Endothelial cell of umbilical vein (primary cell): ENCODE data around the gene VAV3.

ENCODE experiments used
- EZH2 ChIP-seq: IDR thresholded peaks from 2 replicates; pipeline ENCODE4 v1.6.1; 2012; ENCODE audit warnings: borderline replicate concordance, low read depth, mild to moderate bottlenecking, moderate library complexity, low read length, inconsistent platforms; ENCODE audit not compliant: severe bottlenecking
- POLR2A ChIP-seq: IDR thresholded peaks from 2 replicates; pipeline ENCODE4 v1.6.1; 2012; ENCODE audit warnings: low read depth, mild to moderate bottlenecking, control low read depth, low read length
- TF ChIP-seq, protein P1 (sequence below), 2 donors: IDR thresholded peaks; 1 replicate in 1 of 2; 2 replicates in 1 of 2; pipeline ENCODE4 v1.5.1; 2011; ENCODE audit warnings: low read length in 2 of 2, mild to moderate bottlenecking in 2 of 2, moderate library complexity in 2 of 2, control low read depth in 1 of 2, inconsistent platforms in 1 of 2, low read depth in 1 of 2; ENCODE audit not compliant: insufficient read depth in 1 of 2; ENCODE audit errors: extremely low read depth in 1 of 2

DNA sequence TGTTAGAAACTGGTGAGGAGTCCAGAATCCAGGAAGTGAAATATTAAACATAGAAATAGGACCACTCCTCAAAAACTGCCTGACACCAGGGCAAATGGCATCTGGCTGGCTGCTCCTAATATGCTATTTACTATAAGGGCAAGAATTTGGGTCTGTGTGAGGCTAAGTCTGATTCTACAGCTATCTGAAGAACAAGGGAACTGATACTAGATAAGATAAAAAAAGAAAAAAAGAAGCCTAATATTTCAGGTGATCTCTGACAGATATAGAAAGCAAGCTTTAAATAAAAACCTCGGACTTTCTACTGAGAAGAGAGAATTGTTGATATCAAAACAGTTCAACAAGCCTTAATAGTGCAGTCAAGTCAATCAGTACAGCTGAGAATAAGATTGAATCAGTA is 42.1 kb upstream of the VAV3 start:
- no peak for TF ChIP-seq EZH2
- TF ChIP-seq, protein P1, sequence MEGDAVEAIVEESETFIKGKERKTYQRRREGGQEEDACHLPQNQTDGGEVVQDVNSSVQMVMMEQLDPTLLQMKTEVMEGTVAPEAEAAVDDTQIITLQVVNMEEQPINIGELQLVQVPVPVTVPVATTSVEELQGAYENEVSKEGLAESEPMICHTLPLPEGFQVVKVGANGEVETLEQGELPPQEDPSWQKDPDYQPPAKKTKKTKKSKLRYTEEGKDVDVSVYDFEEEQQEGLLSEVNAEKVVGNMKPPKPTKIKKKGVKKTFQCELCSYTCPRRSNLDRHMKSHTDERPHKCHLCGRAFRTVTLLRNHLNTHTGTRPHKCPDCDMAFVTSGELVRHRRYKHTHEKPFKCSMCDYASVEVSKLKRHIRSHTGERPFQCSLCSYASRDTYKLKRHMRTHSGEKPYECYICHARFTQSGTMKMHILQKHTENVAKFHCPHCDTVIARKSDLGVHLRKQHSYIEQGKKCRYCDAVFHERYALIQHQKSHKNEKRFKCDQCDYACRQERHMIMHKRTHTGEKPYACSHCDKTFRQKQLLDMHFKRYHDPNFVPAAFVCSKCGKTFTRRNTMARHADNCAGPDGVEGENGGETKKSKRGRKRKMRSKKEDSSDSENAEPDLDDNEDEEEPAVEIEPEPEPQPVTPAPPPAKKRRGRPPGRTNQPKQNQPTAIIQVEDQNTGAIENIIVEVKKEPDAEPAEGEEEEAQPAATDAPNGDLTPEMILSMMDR (IDR thresholded peaks at IDR 0.05; ENCODE audit: extremely low read depth in 1 of 2, insufficient read depth in 1 of 2, low read depth in 1 of 2, low read length in 2 of 2): no peak
- no peak for TF ChIP-seq POLR2A
